ENCODE results near the gene NR0B1.

GRCh38 chrX:30301963-30302362, 7.2 kb downstream of the NR0B1 start:
- TF ChIP-seq, protein P1, sequence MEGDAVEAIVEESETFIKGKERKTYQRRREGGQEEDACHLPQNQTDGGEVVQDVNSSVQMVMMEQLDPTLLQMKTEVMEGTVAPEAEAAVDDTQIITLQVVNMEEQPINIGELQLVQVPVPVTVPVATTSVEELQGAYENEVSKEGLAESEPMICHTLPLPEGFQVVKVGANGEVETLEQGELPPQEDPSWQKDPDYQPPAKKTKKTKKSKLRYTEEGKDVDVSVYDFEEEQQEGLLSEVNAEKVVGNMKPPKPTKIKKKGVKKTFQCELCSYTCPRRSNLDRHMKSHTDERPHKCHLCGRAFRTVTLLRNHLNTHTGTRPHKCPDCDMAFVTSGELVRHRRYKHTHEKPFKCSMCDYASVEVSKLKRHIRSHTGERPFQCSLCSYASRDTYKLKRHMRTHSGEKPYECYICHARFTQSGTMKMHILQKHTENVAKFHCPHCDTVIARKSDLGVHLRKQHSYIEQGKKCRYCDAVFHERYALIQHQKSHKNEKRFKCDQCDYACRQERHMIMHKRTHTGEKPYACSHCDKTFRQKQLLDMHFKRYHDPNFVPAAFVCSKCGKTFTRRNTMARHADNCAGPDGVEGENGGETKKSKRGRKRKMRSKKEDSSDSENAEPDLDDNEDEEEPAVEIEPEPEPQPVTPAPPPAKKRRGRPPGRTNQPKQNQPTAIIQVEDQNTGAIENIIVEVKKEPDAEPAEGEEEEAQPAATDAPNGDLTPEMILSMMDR (IDR thresholded peaks at IDR 0.05; ENCODE audit: low read depth, low read length), result no peak
- no peak for TF ChIP-seq EZH2phosphoT487 (IDR thresholded peaks at IDR 0.05; ENCODE audit: low read depth)
